ENCODE data around the gene SYNDIG1L.

- no peak for TF ChIP-seq CTCF (IDR thresholded peaks at IDR 0.05; ENCODE audit: insufficient read depth, low read length)
- no peak for TF ChIP-seq SPI1 (IDR thresholded peaks at IDR 0.05; ENCODE audit: borderline replicate concordance, low read depth)
- TF ChIP-seq REST (IDR thresholded peaks at IDR 0.05; ENCODE audit: insufficient replicate concordance, low read depth), result no peak
- TF ChIP-seq GABPA (IDR thresholded peaks at IDR 0.05; ENCODE audit: low read depth), result no peak
- no peak for TF ChIP-seq POLR2AphosphoS5 (IDR thresholded peaks at IDR 0.05; ENCODE audit: low read depth)
Measured at GRCh38 chr14:74395094-74395493, 30.9 kb downstream of the SYNDIG1L start.

Measured in HL-60 (cell line).